HEK293 (cell line): Measurements from ENCODE around the gene DPH6.

Source experiments
- BCL11A ChIP-seq: fragments of 450-650 bp; formaldehyde crosslinking; IDR thresholded peaks from 2 replicates; pipeline ENCODE4 v1.5.1; 2016; ENCODE audit warnings: low read depth, missing biosample characterization, missing genetic modification characterization
- MZF1 ChIP-seq: fragments of 450-650 bp; formaldehyde crosslinking; IDR thresholded peaks from 2 replicates; pipeline ENCODE4 v1.5.1; 2017; ENCODE audit warnings: missing biosample characterization, missing genetic modification characterization, borderline replicate concordance
- TCF7L2 ChIP-seq: IDR thresholded peaks from 2 replicates; pipeline ENCODE4 v1.6.1; 2011; ENCODE audit warnings: low read depth, mild to moderate bottlenecking, inconsistent platforms, low read length, moderate library complexity, borderline replicate concordance
- ZNF202 ChIP-seq: fragments of 450-650 bp; formaldehyde crosslinking; IDR thresholded peaks from 2 replicates; pipeline ENCODE4 v1.5.1; 2016; ENCODE audit warnings: missing biosample characterization, missing genetic modification characterization, borderline replicate concordance
- ZNF221 ChIP-seq: fragments of 450-650 bp; formaldehyde crosslinking; IDR thresholded peaks from 2 replicates; pipeline ENCODE4 v1.5.1; 2017; ENCODE audit warnings: missing biosample characterization, missing genetic modification characterization, borderline replicate concordance
- ZNF239 ChIP-seq: fragments of 450-650 bp; formaldehyde crosslinking; IDR thresholded peaks from 2 replicates; pipeline ENCODE4 v1.5.1; 2016; ENCODE audit warnings: missing biosample characterization, missing genetic modification characterization
- ZNF274 ChIP-seq, 2 experiments: fragments of 200-500 bp in 1 of 2; fragments of 450-650 bp in 1 of 2; sonication (Bioruptor generic) in 1 of 2; formaldehyde crosslinking in 1 of 2; IDR thresholded peaks; 2 replicates each; pipeline versions ENCODE4 v1.5.1 to v1.6.1; 2014 to 2016; ENCODE audit warnings: borderline replicate concordance in 1 of 2, inconsistent platforms in 1 of 2, low read length in 1 of 2, missing biosample characterization in 1 of 2, missing genetic modification characterization in 1 of 2
- ZNF560 ChIP-seq: fragments of 450-650 bp; formaldehyde crosslinking; IDR thresholded peaks from 2 replicates; pipeline ENCODE4 v1.5.1; 2017; ENCODE audit warnings: missing biosample characterization, missing genetic modification characterization, borderline replicate concordance
- ZNF561 ChIP-seq: fragments of 450-650 bp; IDR thresholded peaks from 2 replicates; pipeline ENCODE4 v1.5.1; 2018; ENCODE audit warnings: missing biosample characterization, missing genetic modification characterization, borderline replicate concordance
- ZNF621 ChIP-seq: fragments of 450-650 bp; formaldehyde crosslinking; IDR thresholded peaks from 2 replicates; pipeline ENCODE4 v1.5.1; 2017; ENCODE audit warnings: missing biosample characterization, missing genetic modification characterization
- TF ChIP-seq, protein P1 (sequence below): fragments of 450-650 bp; formaldehyde crosslinking; IDR thresholded peaks from 2 replicates; pipeline ENCODE4 v1.5.1; 2016; ENCODE audit warnings: missing biosample characterization, missing genetic modification characterization
- TF ChIP-seq, protein P2 (sequence below): fragments of 450-650 bp; formaldehyde crosslinking; IDR thresholded peaks from 2 replicates; pipeline ENCODE4 v1.5.1; 2016; ENCODE audit warnings: missing biosample characterization, missing genetic modification characterization
- TF ChIP-seq, protein P3 (sequence below): fragments of 450-650 bp; formaldehyde crosslinking; IDR thresholded peaks from 2 replicates; pipeline ENCODE4 v1.5.1; 2016; ENCODE audit warnings: missing biosample characterization, missing genetic modification characterization

DNA sequence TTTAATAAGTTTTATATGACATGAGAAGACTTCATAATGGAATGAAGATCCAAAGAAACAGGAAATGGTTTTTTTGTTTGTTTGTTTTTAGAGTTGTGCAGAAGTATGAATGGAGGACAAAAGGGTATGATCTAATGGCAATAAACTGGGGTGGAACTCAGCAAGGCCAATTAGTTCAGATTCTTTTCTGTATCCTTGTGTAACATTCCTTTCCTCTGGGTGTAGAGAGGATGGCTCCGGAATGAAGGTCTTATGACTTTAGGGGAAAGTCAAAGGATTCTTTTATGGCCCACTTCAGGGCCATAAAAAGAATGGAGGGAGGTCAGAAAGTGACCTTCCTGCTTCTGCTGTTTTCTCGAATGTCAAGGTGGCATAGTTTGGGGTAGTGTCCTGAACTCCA lies 152.6 kb downstream of the DPH6 start:
- TF ChIP-seq, protein P1, sequence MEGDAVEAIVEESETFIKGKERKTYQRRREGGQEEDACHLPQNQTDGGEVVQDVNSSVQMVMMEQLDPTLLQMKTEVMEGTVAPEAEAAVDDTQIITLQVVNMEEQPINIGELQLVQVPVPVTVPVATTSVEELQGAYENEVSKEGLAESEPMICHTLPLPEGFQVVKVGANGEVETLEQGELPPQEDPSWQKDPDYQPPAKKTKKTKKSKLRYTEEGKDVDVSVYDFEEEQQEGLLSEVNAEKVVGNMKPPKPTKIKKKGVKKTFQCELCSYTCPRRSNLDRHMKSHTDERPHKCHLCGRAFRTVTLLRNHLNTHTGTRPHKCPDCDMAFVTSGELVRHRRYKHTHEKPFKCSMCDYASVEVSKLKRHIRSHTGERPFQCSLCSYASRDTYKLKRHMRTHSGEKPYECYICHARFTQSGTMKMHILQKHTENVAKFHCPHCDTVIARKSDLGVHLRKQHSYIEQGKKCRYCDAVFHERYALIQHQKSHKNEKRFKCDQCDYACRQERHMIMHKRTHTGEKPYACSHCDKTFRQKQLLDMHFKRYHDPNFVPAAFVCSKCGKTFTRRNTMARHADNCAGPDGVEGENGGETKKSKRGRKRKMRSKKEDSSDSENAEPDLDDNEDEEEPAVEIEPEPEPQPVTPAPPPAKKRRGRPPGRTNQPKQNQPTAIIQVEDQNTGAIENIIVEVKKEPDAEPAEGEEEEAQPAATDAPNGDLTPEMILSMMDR (tag by site-specific recombination) = no peak
- TF ChIP-seq, protein P2, sequence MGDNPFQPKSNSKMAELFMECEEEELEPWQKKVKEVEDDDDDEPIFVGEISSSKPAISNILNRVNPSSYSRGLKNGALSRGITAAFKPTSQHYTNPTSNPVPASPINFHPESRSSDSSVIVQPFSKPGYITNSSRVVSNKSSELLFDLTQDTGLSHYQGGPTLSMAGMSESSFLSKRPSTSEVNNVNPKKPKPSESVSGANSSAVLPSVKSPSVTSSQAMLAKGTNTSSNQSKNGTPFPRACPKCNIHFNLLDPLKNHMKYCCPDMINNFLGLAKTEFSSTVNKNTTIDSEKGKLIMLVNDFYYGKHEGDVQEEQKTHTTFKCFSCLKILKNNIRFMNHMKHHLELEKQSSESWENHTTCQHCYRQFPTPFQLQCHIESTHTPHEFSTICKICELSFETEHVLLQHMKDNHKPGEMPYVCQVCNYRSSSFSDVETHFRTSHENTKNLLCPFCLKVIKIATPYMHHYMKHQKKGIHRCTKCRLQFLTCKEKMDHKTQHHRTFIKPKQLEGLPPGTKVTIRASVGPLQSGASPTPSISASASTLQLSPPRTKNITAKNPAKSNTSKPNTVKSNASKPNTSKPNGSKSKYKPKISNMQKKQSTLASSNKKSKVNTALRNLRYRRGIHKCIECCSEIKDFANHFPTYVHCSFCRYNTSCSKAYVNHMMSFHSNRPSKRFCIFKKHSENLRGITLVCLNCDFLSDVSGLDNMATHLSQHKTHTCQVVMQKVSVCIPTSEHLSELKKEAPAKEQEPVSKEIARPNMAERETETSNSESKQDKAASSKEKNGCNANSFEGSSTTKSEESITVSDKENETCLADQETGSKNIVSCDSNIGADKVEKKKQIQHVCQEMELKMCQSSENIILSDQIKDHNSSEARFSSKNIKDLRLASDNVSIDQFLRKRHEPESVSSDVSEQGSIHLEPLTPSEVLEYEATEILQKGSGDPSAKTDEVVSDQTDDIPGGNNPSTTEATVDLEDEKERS (tag by site-specific recombination) = no peak
- no peak for TF ChIP-seq ZNF621
- no peak for TF ChIP-seq ZNF560 (tag by site-specific recombination)
- TF ChIP-seq TCF7L2 = no peak
- no peak for TF ChIP-seq ZNF221 (tag by site-specific recombination)
- TF ChIP-seq, protein P3, sequence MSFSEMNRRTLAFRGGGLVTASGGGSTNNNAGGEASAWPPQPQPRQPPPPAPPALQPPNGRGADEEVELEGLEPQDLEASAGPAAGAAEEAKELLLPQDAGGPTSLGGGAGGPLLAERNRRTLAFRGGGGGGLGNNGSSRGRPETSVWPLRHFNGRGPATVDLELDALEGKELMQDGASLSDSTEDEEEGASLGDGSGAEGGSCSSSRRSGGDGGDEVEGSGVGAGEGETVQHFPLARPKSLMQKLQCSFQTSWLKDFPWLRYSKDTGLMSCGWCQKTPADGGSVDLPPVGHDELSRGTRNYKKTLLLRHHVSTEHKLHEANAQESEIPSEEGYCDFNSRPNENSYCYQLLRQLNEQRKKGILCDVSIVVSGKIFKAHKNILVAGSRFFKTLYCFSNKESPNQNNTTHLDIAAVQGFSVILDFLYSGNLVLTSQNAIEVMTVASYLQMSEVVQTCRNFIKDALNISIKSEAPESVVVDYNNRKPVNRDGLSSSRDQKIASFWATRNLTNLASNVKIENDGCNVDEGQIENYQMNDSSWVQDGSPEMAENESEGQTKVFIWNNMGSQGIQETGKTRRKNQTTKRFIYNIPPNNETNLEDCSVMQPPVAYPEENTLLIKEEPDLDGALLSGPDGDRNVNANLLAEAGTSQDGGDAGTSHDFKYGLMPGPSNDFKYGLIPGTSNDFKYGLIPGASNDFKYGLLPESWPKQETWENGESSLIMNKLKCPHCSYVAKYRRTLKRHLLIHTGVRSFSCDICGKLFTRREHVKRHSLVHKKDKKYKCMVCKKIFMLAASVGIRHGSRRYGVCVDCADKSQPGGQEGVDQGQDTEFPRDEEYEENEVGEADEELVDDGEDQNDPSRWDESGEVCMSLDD (tag by site-specific recombination) = no peak
- TF ChIP-seq ZNF274 (IDR thresholded peaks at IDR 0.05; ENCODE audit: low read length) = no peak
- no peak for TF ChIP-seq ZNF274 (tag by site-specific recombination; IDR thresholded peaks at IDR 0.05; ENCODE audit: borderline replicate concordance)
- TF ChIP-seq ZNF202 (tag by site-specific recombination) = no peak
- TF ChIP-seq MZF1 (tag by site-specific recombination) = no peak
- TF ChIP-seq ZNF561 (tag by site-specific recombination) = no peak
- no peak for TF ChIP-seq BCL11A (tag by site-specific recombination)
- TF ChIP-seq ZNF239 (tag by site-specific recombination) = no peak
